SK-N-SH (cell line): Measurements from ENCODE around the gene NME8. TPM values are rescaled to one million over a fixed set of nuclear protein-coding genes. Genes with fewer than 3 reads are reported as not detected.

ENCODE experiments used
- CTCF ChIA-PET: fragments of 300-600, 350-600 bp; formaldehyde crosslinking; extraction: SDS; loops from one replicate; lab custom pipeline; 2021; lab: Yijun Ruan, JAX
- POLR2A ChIA-PET: fragments of 350-600 bp; sonication (Branson Sonifier 250); formaldehyde crosslinking; extraction: SDS; loops from one replicate; lab custom pipeline; 2020; ENCODE audit warnings: antibody characterized with exemption, inconsistent platforms; lab: Yijun Ruan, JAX
- DNase-seq: peaks from one replicate; pipeline ENCODE4 v3.0.0; 2012
- H2AFZ ChIP-seq: fragments of 200-600 bp; sonication (generic); 2 replicates; pipeline ENCODE4 v1.8.1; 2016; ENCODE audit warnings: antibody characterized with exemption, mild to moderate bottlenecking, low read depth
- H3F3A ChIP-seq: fragments of 200-600 bp; sonication (generic); replicated peaks from 2 replicates; pipeline ENCODE3; 2016; ENCODE audit warnings: antibody characterized with exemption, mild to moderate bottlenecking; ENCODE audit not compliant: insufficient read depth
- H3K27ac ChIP-seq, 2 experiments: fragments of 200-500 bp in 1 of 2; fragments of 200-600 bp in 1 of 2; sonication (Bioruptor generic) in 1 of 2; sonication (generic), shearing (Covaris generic) in 1 of 2; 2 replicates each; pipeline versions ENCODE4 v1.5.1 to v1.6.1; 2014 to 2016; ENCODE audit warnings: low read depth in 2 of 2, inconsistent platforms in 1 of 2, low read length in 1 of 2, mild to moderate bottlenecking in 1 of 2, mixed read lengths in 1 of 2
- H3K27me3 ChIP-seq: fragments of 200-600 bp; sonication (generic), shearing (Covaris generic); 2 replicates; pipeline ENCODE4 v1.6.1; 2016; ENCODE audit warnings: mixed run types; ENCODE audit not compliant: insufficient read depth
- H3K36me3 ChIP-seq, 2 experiments: fragments of 200-500 bp in 1 of 2; fragments of 200-600 bp in 1 of 2; sonication (Bioruptor generic) in 1 of 2; sonication (generic) in 1 of 2; replicated peaks in 1 of 2; 2 replicates each; pipeline versions ENCODE3 to v1.5.1; 2014 to 2016; ENCODE audit warnings: low read length in 1 of 2, mild to moderate bottlenecking in 1 of 2; ENCODE audit not compliant: insufficient read depth in 2 of 2, control insufficient read depth in 1 of 2
- H3K4me1 ChIP-seq, 2 experiments: fragments of 200-500 bp in 1 of 2; fragments of 200-600 bp in 1 of 2; sonication (Bioruptor generic) in 1 of 2; sonication (generic), shearing (Covaris generic) in 1 of 2; 2 replicates each; pipeline versions ENCODE4 v1.5.1 to v1.6.1; 2014 to 2016; ENCODE audit warnings: low read depth in 1 of 2, low read length in 1 of 2, mixed run types in 1 of 2; ENCODE audit not compliant: insufficient read depth in 2 of 2, control insufficient read depth in 1 of 2
- H3K4me2 ChIP-seq: fragments of 200-600 bp; sonication (generic), shearing (Covaris generic); 2 replicates; pipeline ENCODE4 v1.6.1; 2017; ENCODE audit warnings: mixed run types
- H3K4me3 ChIP-seq, 2 experiments: fragments of 200-500 bp in 1 of 2; fragments of 200-600 bp in 1 of 2; sonication (Bioruptor generic) in 1 of 2; sonication (generic), shearing (Covaris generic) in 1 of 2; 2 replicates each; pipeline versions ENCODE4 v1.5.1 to v1.8.1; 2014 to 2016; ENCODE audit warnings: low read depth in 2 of 2, inconsistent platforms in 1 of 2, low read length in 1 of 2, mild to moderate bottlenecking in 1 of 2, mixed read lengths in 1 of 2, moderate library complexity in 1 of 2
- H3K79me2 ChIP-seq: fragments of 200-600 bp; sonication (generic); 2 replicates; pipeline ENCODE4 v1.8.1; 2017; ENCODE audit warnings: mild to moderate bottlenecking; ENCODE audit not compliant: insufficient read depth
- H3K9ac ChIP-seq: fragments of 200-600 bp; sonication (generic); 2 replicates; pipeline ENCODE4 v1.6.1; 2017; ENCODE audit warnings: mixed run types
- H3K9me2 ChIP-seq: fragments of 200-600 bp; sonication (generic); 2 replicates; pipeline ENCODE4 v1.6.1; 2017; ENCODE audit warnings: mixed run types
- H3K9me3 ChIP-seq: fragments of 200-600 bp; sonication (generic); 2 replicates; pipeline ENCODE4 v1.6.1; 2017; ENCODE audit warnings: mixed run types, mild to moderate bottlenecking, moderate library complexity
- H4K20me1 ChIP-seq: fragments of 200-600 bp; sonication (generic); 2 replicates; pipeline ENCODE4 v1.6.1; 2017; ENCODE audit warnings: mild to moderate bottlenecking, mixed run types; ENCODE audit not compliant: insufficient read depth
- CHD2 ChIP-seq: fragments of 150-350 bp; IDR thresholded peaks from 2 replicates; pipeline ENCODE4 v1.6.1; 2018; ENCODE audit warnings: low read length; ENCODE audit not compliant: partially characterized antibody
- ELF1 ChIP-seq: IDR thresholded peaks from 2 replicates; pipeline ENCODE4 v1.4.0; 2012
- FOSL2 ChIP-seq: IDR thresholded peaks from 2 replicates; pipeline ENCODE4 v1.4.0; 2012; ENCODE audit warnings: low read depth, mild to moderate bottlenecking, moderate library complexity, borderline replicate concordance
- FOXM1 ChIP-seq: IDR thresholded peaks from 2 replicates; pipeline ENCODE4 v1.4.0; 2012; ENCODE audit warnings: low read depth, mild to moderate bottlenecking
- JUND ChIP-seq: IDR thresholded peaks from 2 replicates; pipeline ENCODE4 v1.4.0; 2012
- NFIC ChIP-seq: IDR thresholded peaks from 2 replicates; pipeline ENCODE4 v1.4.0; 2012; ENCODE audit warnings: borderline replicate concordance
- NRF1 ChIP-seq: IDR thresholded peaks from 2 replicates; pipeline ENCODE4 v1.6.1; 2012; ENCODE audit warnings: low read depth, mild to moderate bottlenecking, low read length
- RAD21 ChIP-seq: IDR thresholded peaks from 2 replicates; pipeline ENCODE4 v1.6.1; 2012; ENCODE audit warnings: mild to moderate bottlenecking, low read length
- RXRA ChIP-seq: IDR thresholded peaks from 2 replicates; pipeline ENCODE4 v1.4.0; 2012; ENCODE audit warnings: low read depth, mild to moderate bottlenecking, borderline replicate concordance
- SIN3A ChIP-seq: IDR thresholded peaks from 2 replicates; pipeline ENCODE4 v1.6.1; 2012; ENCODE audit warnings: low read depth, mild to moderate bottlenecking, low read length, moderate library complexity, borderline replicate concordance
- SMC3 ChIP-seq: IDR thresholded peaks from 2 replicates; pipeline ENCODE4 v1.6.1; 2012; ENCODE audit warnings: low read depth, low read length, improper control_type of control experiment
- TCF12 ChIP-seq: IDR thresholded peaks from 2 replicates; pipeline ENCODE4 v1.4.0; 2012
- TEAD4 ChIP-seq: IDR thresholded peaks from 2 replicates; pipeline ENCODE4 v1.4.0; 2012; ENCODE audit warnings: mild to moderate bottlenecking, borderline replicate concordance; ENCODE audit not compliant: insufficient read depth
- WGBS: methylation state at CpG from one replicate; pipeline ENCODE4 v1.1.6; 2017; ENCODE audit warnings: low lambda C conversion rate; 5-methylcytosine and 5-hydroxymethylcytosine counted together
- polyA plus RNA-seq, 3 experiments: library from polyadenylated mRNA; depleted of rRNA; stranded (reverse); fragments of >200 nt; gene quantifications; 2 replicates each; pipeline ENCODE4 v1.2.3, GENCODE V29; 2012
- TF ChIP-seq, protein P1 (sequence below): fragments of 200-600 bp; sonication (generic); IDR thresholded peaks from 2 replicates; pipeline ENCODE4 v1.6.1; 2017; ENCODE audit warnings: antibody characterized with exemption, mild to moderate bottlenecking, moderate library complexity
- TF ChIP-seq, protein P2 (sequence below): IDR thresholded peaks from 2 replicates; pipeline ENCODE4 v1.6.1; 2012; ENCODE audit warnings: mild to moderate bottlenecking, low read depth, low read length, moderate library complexity
- TF ChIP-seq, protein P3 (sequence below): IDR thresholded peaks from 2 replicates; pipeline ENCODE4; 2012

The NME8 gene
- polyA plus RNA-seq, 1 of the 3 experiments (the other 2 are of a cell fraction) = not detected

DNA sequence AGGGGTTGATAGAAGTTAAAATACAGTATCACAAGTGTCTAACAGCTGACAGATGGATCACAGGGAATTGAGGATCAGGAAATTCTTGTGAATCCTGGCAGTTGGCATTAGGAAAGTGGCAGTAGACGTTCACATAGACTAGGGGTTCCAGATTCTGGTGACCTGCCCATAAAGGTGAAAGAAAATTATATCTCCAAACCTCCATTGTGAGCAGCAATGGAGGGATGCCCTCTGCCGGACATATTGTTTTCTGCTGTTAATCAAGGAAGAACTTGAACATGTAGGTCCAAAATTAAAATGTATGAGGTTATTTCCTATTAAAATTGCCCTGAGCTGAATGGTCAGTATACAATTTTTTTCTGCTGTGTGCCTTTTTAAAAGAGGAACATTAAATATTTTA lies 5.1 kb downstream of the NME8 start:
- TF ChIP-seq RAD21 (peak; percentile 64), SMC3 (peak; percentile 45; the same call in 1 of the 2 replicates), FOSL2 (no peak), ELF1 (no peak)
- TF ChIP-seq, protein P1, sequence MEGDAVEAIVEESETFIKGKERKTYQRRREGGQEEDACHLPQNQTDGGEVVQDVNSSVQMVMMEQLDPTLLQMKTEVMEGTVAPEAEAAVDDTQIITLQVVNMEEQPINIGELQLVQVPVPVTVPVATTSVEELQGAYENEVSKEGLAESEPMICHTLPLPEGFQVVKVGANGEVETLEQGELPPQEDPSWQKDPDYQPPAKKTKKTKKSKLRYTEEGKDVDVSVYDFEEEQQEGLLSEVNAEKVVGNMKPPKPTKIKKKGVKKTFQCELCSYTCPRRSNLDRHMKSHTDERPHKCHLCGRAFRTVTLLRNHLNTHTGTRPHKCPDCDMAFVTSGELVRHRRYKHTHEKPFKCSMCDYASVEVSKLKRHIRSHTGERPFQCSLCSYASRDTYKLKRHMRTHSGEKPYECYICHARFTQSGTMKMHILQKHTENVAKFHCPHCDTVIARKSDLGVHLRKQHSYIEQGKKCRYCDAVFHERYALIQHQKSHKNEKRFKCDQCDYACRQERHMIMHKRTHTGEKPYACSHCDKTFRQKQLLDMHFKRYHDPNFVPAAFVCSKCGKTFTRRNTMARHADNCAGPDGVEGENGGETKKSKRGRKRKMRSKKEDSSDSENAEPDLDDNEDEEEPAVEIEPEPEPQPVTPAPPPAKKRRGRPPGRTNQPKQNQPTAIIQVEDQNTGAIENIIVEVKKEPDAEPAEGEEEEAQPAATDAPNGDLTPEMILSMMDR = peak; percentile 51
- H3K36me3 ChIP-seq = no peaks in the 10 kb centered on the region
- POLR2A ChIA-PET = no interaction called here
- H4K20me1 ChIP-seq = no peaks in the 10 kb centered on the region
- H3K79me2 ChIP-seq = no peaks in the 10 kb centered on the region
- H2AFZ ChIP-seq = no peak overlapping the region
- WGBS = 2% methylated on average over 2 of the region's 2 CpGs
- no peaks in the 10 kb centered on the region for H3K9me2 ChIP-seq
- H3K9me3 ChIP-seq = no peaks in the 10 kb centered on the region
- no peak overlapping the region for H3K27ac ChIP-seq
- CTCF ChIA-PET = interaction anchor here (0.6 to 6.0 kb wide), 33 partner anchors 9 to 1370 kb away, joined by 3 to 44 read pairs (median 4); no protein-coding TSS in a partner anchor
- no peak overlapping the region for H3K4me2 ChIP-seq
- no peak overlapping the region for H3K9ac ChIP-seq
- peak; percentile 32 for DNase-seq
- H3F3A ChIP-seq = no peaks in the 10 kb centered on the region
- no peaks in the 10 kb centered on the region for H3K4me1 ChIP-seq
- no peak overlapping the region; a peak in 1 of 4 replicates for H3K4me3 ChIP-seq
- no peaks in the 10 kb centered on the region for H3K27me3 ChIP-seq

DNA sequence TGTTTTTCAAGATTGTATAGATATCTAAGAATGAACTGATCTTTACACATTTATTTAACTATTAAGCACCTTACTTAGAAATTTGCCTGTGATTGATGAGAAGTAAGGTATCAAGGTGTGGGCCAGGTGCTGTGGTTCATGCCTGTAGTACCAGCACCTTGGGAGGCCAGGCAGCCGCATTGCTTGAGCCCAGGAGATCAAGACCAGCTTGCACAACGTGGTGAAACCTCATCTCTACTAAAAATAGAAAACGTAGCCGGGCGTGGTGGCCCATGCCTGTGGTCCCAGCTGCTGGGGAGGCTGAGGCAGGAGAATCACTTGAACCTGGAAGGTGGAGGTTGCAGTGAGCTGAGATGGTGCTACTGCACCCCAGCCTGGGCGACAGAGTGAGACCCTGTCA lies 33.7 kb downstream of the NME8 start:
- Histone ChIP-seq H3K9me3 (0 out of 2 replicates have a peak, but pooled peaks cover 6% of the 10 kb centered on the region), H3K9ac (no peak overlapping the region), H3K36me3 (no peaks in the 10 kb centered on the region), H3K4me2 (no peak overlapping the region), H3K27ac (no peak overlapping the region), H3K4me1 (no peaks in the 10 kb centered on the region), H3K27me3 (no peaks in the 10 kb centered on the region), H2AFZ (no peak overlapping the region), H3K9me2 (no peaks in the 10 kb centered on the region), H4K20me1 (no peaks in the 10 kb centered on the region), H3K4me3 (no peak overlapping the region), H3F3A (no peaks in the 10 kb centered on the region), H3K79me2 (no peaks in the 10 kb centered on the region)
- 30% methylated on average over 6 of the region's 6 CpGs for WGBS
- ChIA-PET CTCF (interaction anchor here (0.9 to 1.8 kb wide), 3 partner anchors 14 to 493 kb away, joined by 3 to 7 read pairs (median 4); no protein-coding TSS in a partner anchor), POLR2A (no interaction called here)
- TF ChIP-seq SIN3A = no peak
- TF ChIP-seq, protein P2, sequence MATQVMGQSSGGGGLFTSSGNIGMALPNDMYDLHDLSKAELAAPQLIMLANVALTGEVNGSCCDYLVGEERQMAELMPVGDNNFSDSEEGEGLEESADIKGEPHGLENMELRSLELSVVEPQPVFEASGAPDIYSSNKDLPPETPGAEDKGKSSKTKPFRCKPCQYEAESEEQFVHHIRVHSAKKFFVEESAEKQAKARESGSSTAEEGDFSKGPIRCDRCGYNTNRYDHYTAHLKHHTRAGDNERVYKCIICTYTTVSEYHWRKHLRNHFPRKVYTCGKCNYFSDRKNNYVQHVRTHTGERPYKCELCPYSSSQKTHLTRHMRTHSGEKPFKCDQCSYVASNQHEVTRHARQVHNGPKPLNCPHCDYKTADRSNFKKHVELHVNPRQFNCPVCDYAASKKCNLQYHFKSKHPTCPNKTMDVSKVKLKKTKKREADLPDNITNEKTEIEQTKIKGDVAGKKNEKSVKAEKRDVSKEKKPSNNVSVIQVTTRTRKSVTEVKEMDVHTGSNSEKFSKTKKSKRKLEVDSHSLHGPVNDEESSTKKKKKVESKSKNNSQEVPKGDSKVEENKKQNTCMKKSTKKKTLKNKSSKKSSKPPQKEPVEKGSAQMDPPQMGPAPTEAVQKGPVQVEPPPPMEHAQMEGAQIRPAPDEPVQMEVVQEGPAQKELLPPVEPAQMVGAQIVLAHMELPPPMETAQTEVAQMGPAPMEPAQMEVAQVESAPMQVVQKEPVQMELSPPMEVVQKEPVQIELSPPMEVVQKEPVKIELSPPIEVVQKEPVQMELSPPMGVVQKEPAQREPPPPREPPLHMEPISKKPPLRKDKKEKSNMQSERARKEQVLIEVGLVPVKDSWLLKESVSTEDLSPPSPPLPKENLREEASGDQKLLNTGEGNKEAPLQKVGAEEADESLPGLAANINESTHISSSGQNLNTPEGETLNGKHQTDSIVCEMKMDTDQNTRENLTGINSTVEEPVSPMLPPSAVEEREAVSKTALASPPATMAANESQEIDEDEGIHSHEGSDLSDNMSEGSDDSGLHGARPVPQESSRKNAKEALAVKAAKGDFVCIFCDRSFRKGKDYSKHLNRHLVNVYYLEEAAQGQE = no peak
- TF ChIP-seq TCF12 = no peak
- TF ChIP-seq NFIC = no peak
- TF ChIP-seq, protein P3, sequence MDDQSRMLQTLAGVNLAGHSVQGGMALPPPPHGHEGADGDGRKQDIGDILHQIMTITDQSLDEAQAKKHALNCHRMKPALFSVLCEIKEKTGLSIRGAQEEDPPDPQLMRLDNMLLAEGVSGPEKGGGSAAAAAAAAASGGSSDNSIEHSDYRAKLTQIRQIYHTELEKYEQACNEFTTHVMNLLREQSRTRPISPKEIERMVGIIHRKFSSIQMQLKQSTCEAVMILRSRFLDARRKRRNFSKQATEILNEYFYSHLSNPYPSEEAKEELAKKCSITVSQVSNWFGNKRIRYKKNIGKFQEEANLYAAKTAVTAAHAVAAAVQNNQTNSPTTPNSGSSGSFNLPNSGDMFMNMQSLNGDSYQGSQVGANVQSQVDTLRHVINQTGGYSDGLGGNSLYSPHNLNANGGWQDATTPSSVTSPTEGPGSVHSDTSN = no peak
- TF ChIP-seq TEAD4 = no peak
- no peak for TF ChIP-seq CHD2
- no peak for TF ChIP-seq RXRA
- TF ChIP-seq FOXM1 = no peak
- TF ChIP-seq NRF1 = no peak
- TF ChIP-seq JUND = no peak
- DNase-seq = no peak
